ENCODE measurements around the gene RELN.

DNA sequence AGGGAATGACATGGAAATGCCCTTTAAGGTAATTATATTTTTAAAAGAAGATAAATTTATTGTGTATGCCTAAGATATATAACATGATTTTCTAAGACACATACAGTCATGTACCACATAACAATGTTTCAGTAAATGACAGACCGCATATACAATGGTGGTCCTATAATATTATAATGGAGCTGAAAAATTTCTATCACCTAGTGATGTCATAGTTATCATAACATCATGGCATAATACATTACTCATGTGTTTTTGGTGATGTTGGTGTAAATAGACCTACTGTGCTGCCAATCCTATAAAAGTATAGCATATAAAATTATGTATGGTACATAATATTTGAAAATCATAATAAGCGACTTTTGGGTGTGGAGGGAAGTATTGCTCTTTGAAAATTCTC, 306.1 kb downstream of the RELN start:
- TF ChIP-seq, protein P1, sequence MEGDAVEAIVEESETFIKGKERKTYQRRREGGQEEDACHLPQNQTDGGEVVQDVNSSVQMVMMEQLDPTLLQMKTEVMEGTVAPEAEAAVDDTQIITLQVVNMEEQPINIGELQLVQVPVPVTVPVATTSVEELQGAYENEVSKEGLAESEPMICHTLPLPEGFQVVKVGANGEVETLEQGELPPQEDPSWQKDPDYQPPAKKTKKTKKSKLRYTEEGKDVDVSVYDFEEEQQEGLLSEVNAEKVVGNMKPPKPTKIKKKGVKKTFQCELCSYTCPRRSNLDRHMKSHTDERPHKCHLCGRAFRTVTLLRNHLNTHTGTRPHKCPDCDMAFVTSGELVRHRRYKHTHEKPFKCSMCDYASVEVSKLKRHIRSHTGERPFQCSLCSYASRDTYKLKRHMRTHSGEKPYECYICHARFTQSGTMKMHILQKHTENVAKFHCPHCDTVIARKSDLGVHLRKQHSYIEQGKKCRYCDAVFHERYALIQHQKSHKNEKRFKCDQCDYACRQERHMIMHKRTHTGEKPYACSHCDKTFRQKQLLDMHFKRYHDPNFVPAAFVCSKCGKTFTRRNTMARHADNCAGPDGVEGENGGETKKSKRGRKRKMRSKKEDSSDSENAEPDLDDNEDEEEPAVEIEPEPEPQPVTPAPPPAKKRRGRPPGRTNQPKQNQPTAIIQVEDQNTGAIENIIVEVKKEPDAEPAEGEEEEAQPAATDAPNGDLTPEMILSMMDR (optimal IDR thresholded peaks at IDR 0.05 in 1 of 3, IDR thresholded peaks at IDR 0.05 in 1 of 3, conservative IDR thresholded peaks at IDR 0.05 in 1 of 3; ENCODE audit: extremely low read depth in 1 of 3, insufficient read depth in 2 of 3, low read length in 3 of 3), result no peak
- no peak for TF ChIP-seq EZH2 (IDR thresholded peaks at IDR 0.05; ENCODE audit: low read length)

Measured in keratinocyte (primary cell).